Measurements from ENCODE around the gene SMC2. TPM values are rescaled to one million over a fixed set of nuclear protein-coding genes. Genes with fewer than 3 reads are reported as not detected.

Gene SMC2
- total and polyA plus RNA-seq, 2 donors (not counting 3 experiments of a cell fraction or from before 2014, with no cell fraction given) = 5.3 to 34.1 TPM

DNA sequence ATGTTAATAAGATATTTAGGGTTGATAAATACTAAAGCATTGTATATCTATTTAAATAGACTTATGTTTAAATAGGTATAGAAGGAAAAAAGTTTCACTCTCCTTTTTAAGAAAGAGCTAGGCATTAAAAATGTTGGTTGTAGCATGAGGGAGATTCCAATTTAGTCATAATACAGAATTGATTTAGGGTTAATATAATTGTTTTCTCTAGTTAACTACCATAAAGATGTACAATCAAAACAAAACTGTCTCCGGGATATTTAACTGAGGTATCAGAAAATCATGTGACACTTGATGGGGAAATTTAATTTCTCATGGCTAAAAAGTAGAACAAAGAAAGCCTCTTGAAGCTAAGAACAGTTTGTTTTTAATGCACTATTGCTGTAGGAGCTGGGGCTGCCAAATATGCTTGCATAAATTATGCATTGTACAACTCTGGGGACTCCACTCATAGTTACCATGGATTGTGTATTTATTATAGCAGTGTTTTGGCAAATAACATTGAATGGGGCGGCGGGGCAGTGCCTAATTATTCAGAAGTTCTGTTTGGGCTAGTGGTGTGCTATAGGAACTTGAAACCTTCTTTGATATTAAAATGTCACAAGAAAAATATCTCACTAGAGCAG is 44.2 kb downstream of the SMC2 start:
- Histone ChIP-seq H3K9me3 (replicated peaks; ENCODE audit: control insufficient read depth, insufficient read depth, low read length) (no peaks in the 10 kb centered on the region), H4K20me1 (replicated peaks; ENCODE audit: control insufficient read depth, extremely low read depth, insufficient read depth, low read length) (no peaks in the 10 kb centered on the region), H3K36me3 (ENCODE audit: control insufficient read depth in 2 of 2, extremely low read depth in 1 of 2, insufficient read depth in 2 of 2, low read length in 2 of 2) (peaks cover 0 to 22% of the 10 kb centered on the region in 2 experiments), H3K27me3 (ENCODE audit: control insufficient read depth in 2 of 2, insufficient read depth in 2 of 2, low read length in 2 of 2) (no peaks in the 10 kb centered on the region), H3K4me2 (ENCODE audit: insufficient read depth, low read length) (no peak overlapping the region), H3K79me2 (ENCODE audit: control insufficient read depth, insufficient read depth, low read length) (no peaks in the 10 kb centered on the region), H2AFZ (ENCODE audit: low read depth, low read length) (no peak overlapping the region), H3K4me3 (replicated peaks in 1 of 3; ENCODE audit: insufficient read depth in 1 of 3, low read depth in 1 of 3, low read length in 3 of 3) (no peak overlapping the region), H3K27ac (ENCODE audit: insufficient read depth, low read depth, low read length) (no peak overlapping the region), H3K9me1 (replicated peaks; ENCODE audit: control insufficient read depth, extremely low read depth, insufficient read depth, low read length) (no peaks in the 10 kb centered on the region), H3K9ac (replicated peaks; ENCODE audit: extremely low read depth, insufficient read depth, low read length) (no peak overlapping the region), H3K4me1 (ENCODE audit: control insufficient read depth, extremely low read depth, insufficient read depth, low read length) (no peaks in the 10 kb centered on the region)
- FAIRE-seq = no peak
- dilution Hi-C loops (cut with MboI; ENCODE audit: extremely low pct_ligation_motif_present, low sequenced_read_pairs) = no loop called here
- ChIA-PET CTCF (interaction anchor here (1.3 kb wide), 1 partner anchor 17 kb away, joined by 3 read pairs; no protein-coding TSS in a partner anchor), POLR2A (no interaction called here)
- DNase-seq (ENCODE audit: low read depth, low spot score) = no peak
- BruUV-seq (replicated peaks) = no TSS peak
- no peak for TF ChIP-seq MAX (IDR thresholded peaks at IDR 0.05; ENCODE audit: insufficient read depth, insufficient read length)
- no peak for TF ChIP-seq EZH2 (IDR thresholded peaks at IDR 0.05; ENCODE audit: borderline replicate concordance, low read depth, low read length, severe bottlenecking)
- TF ChIP-seq FOS (IDR thresholded peaks at IDR 0.05; ENCODE audit: borderline replicate concordance, insufficient read depth, low read length) = no peak
- no peak for TF ChIP-seq POLR2AphosphoS5 (IDR thresholded peaks at IDR 0.05; ENCODE audit: insufficient read depth, low read depth, low read length)
- TF ChIP-seq JUN (IDR thresholded peaks at IDR 0.05; ENCODE audit: borderline replicate concordance, insufficient read depth, insufficient read length, low read depth) = no peak
- no peak for TF ChIP-seq POLR2A (IDR thresholded peaks at IDR 0.05; ENCODE audit: low read depth, low read length)
- no peak for TF ChIP-seq CTCF (IDR thresholded peaks at IDR 0.05; ENCODE audit: extremely low read depth in 1 of 2, insufficient read depth in 1 of 2, low read depth in 1 of 2, low read length in 2 of 2)
- no peak for TF ChIP-seq MYC (IDR thresholded peaks at IDR 0.05; ENCODE audit: low read depth, low read length)
- TF ChIP-seq GATA2 (IDR thresholded peaks at IDR 0.05; ENCODE audit: insufficient read depth, insufficient read length, low read depth, low read length) = no peak
- intact Hi-C loops (cut with micrococcal nuclease) = no loop called here

All from endothelial cell of umbilical vein (primary cell).